Endothelial cell of umbilical vein (primary cell): ENCODE measurements around the gene QDPR. TPM values are rescaled to one million over a fixed set of nuclear protein-coding genes. Genes with fewer than 3 reads are reported as not detected.

ENCODE experiments used
- BruUV-seq: library from RNA; stranded (reverse); fragments of 400-500 nt; replicated peaks from 2 replicates; lab custom pipeline; 2021; lab: Mats Ljungman, UMichigan
- CTCF ChIA-PET: fragments of 300-600, 350-600 bp; sonication (Branson Sonifier 250); formaldehyde crosslinking; loops from one replicate; lab custom pipeline; 2021; ENCODE audit warnings: antibody characterized with exemption, inconsistent platforms; lab: Charles Lee
- POLR2A ChIA-PET: fragments of 300-600, 350-600 bp; sonication (Branson Sonifier 250); formaldehyde crosslinking; loops from one replicate; lab custom pipeline; 2021; ENCODE audit warnings: antibody characterized with exemption, inconsistent platforms; lab: Charles Lee
- DNase-seq: peaks from one replicate; pipeline ENCODE4 v3.0.0-alpha.2; 2011; ENCODE audit warnings: low read depth, low spot score
- FAIRE-seq: peaks from 2 replicates; lab custom pipeline; 2011; peaks lifted over from hg19 to GRCh38; lab: Jason Lieb, UNC
- H2AFZ ChIP-seq: 2 replicates; pipeline ENCODE4 v1.6.0; 2012; ENCODE audit warnings: low read depth, low read length, control low read depth, inconsistent platforms
- H3K27ac ChIP-seq: 2 replicates; pipeline ENCODE4 v1.5.1; 2011; ENCODE audit warnings: low read depth, mild to moderate bottlenecking, control low read depth, low read length, moderate library complexity; ENCODE audit not compliant: insufficient read depth
- H3K27me3 ChIP-seq, 2 experiments: 2 replicates each; pipeline versions ENCODE4 v1.6.0 to v1.6.1; 2011; ENCODE audit warnings: low read length in 2 of 2, mixed read lengths in 1 of 2; ENCODE audit not compliant: control insufficient read depth in 2 of 2, insufficient read depth in 2 of 2
- H3K36me3 ChIP-seq, 2 experiments: 2 replicates in 1 of 2; 3 replicates in 1 of 2; pipeline ENCODE4 v1.5.1; 2011; ENCODE audit warnings: low read length in 2 of 2, mild to moderate bottlenecking in 1 of 2, moderate library complexity in 1 of 2; ENCODE audit not compliant: control insufficient read depth in 2 of 2, insufficient read depth in 2 of 2; ENCODE audit errors: extremely low read depth in 1 of 2
- H3K4me1 ChIP-seq: 3 replicates; pipeline ENCODE4 v1.5.1; 2011; ENCODE audit warnings: mild to moderate bottlenecking, low read length; ENCODE audit not compliant: control insufficient read depth, insufficient read depth; ENCODE audit errors: extremely low read depth
- H3K4me2 ChIP-seq: 2 replicates; pipeline ENCODE4 v1.6.1; 2011; ENCODE audit warnings: low read length, control low read depth, mixed read lengths; ENCODE audit not compliant: insufficient read depth
- H3K4me3 ChIP-seq, 3 experiments: fragments of 200-600 bp in 1 of 3; sonication (generic), shearing (Covaris generic) in 1 of 3; replicated peaks in 1 of 3; 2 replicates each; pipeline ENCODE4 v1.5.1; 2011 to 2016; ENCODE audit warnings: control low read depth in 3 of 3, low read length in 3 of 3, mild to moderate bottlenecking in 2 of 3, inconsistent platforms in 1 of 3, low read depth in 1 of 3, moderate library complexity in 1 of 3; ENCODE audit not compliant: insufficient read depth in 1 of 3
- H3K79me2 ChIP-seq: 2 replicates; pipeline ENCODE4 v1.6.0; 2012; ENCODE audit warnings: low read length, inconsistent platforms; ENCODE audit not compliant: control insufficient read depth, insufficient read depth
- H3K9ac ChIP-seq: replicated peaks from 2 replicates; pipeline ENCODE3; 2011; ENCODE audit warnings: low read length, control low read depth; ENCODE audit not compliant: insufficient read depth; ENCODE audit errors: extremely low read depth
- H3K9me1 ChIP-seq: replicated peaks from 3 replicates; pipeline ENCODE4 v1.6.0; 2011; ENCODE audit warnings: mild to moderate bottlenecking, low read length; ENCODE audit not compliant: control insufficient read depth, insufficient read depth; ENCODE audit errors: extremely low read depth
- H3K9me3 ChIP-seq: replicated peaks from 2 replicates; pipeline ENCODE4 v1.5.1; 2012; ENCODE audit warnings: low read length, inconsistent platforms; ENCODE audit not compliant: control insufficient read depth, insufficient read depth
- H4K20me1 ChIP-seq: replicated peaks from 2 replicates; pipeline ENCODE3; 2011; ENCODE audit warnings: mild to moderate bottlenecking, low read length; ENCODE audit not compliant: control insufficient read depth, insufficient read depth; ENCODE audit errors: extremely low read depth
- CTCF ChIP-seq, 2 donors: IDR thresholded peaks; 1 replicate in 1 of 2; 2 replicates in 1 of 2; pipeline ENCODE4 v1.5.1; 2011; ENCODE audit warnings: low read length in 2 of 2, mild to moderate bottlenecking in 2 of 2, moderate library complexity in 2 of 2, control low read depth in 1 of 2, inconsistent platforms in 1 of 2, low read depth in 1 of 2; ENCODE audit not compliant: insufficient read depth in 1 of 2; ENCODE audit errors: extremely low read depth in 1 of 2
- EZH2 ChIP-seq: IDR thresholded peaks from 2 replicates; pipeline ENCODE4 v1.6.1; 2012; ENCODE audit warnings: borderline replicate concordance, low read depth, mild to moderate bottlenecking, moderate library complexity, low read length, inconsistent platforms; ENCODE audit not compliant: severe bottlenecking
- FOS ChIP-seq: IDR thresholded peaks from 2 replicates; pipeline ENCODE4 v1.6.1; 2011; ENCODE audit warnings: mild to moderate bottlenecking, low read length, moderate library complexity, borderline replicate concordance; ENCODE audit not compliant: insufficient read depth
- GATA2 ChIP-seq: IDR thresholded peaks from 2 replicates; pipeline ENCODE4 v1.7.0; 2011; ENCODE audit warnings: low read depth, mild to moderate bottlenecking, moderate library complexity, mixed read lengths, low read length; ENCODE audit not compliant: insufficient read length, insufficient read depth
- JUN ChIP-seq: IDR thresholded peaks from 2 replicates; pipeline ENCODE4 v1.6.1; 2011; ENCODE audit warnings: borderline replicate concordance, low read depth; ENCODE audit not compliant: insufficient read length, insufficient read depth
- MAX ChIP-seq: IDR thresholded peaks from 2 replicates; pipeline ENCODE4 v1.6.1; 2011; ENCODE audit not compliant: insufficient read depth, insufficient read length
- MYC ChIP-seq: IDR thresholded peaks from one replicate; pipeline ENCODE4 v1.6.1; 2011; ENCODE audit warnings: mild to moderate bottlenecking, low read depth, low read length
- POLR2A ChIP-seq: IDR thresholded peaks from 2 replicates; pipeline ENCODE4 v1.6.1; 2012; ENCODE audit warnings: low read depth, mild to moderate bottlenecking, control low read depth, low read length
- POLR2AphosphoS5 ChIP-seq: IDR thresholded peaks from 2 replicates; pipeline ENCODE4 v1.6.1; 2012; ENCODE audit warnings: low read depth, mild to moderate bottlenecking, control low read depth, low read length, moderate library complexity; ENCODE audit not compliant: insufficient read depth
- dilution Hi-C: fragments of 300-500 bp; cut with MboI; formaldehyde crosslinking; loops from one replicate; pipeline ENCODE4 v1.15.0; 2019; ENCODE audit warnings: low sequenced_read_pairs; ENCODE audit not compliant: extremely low pct_ligation_motif_present
- intact Hi-C: fragments of 100-400 bp; cut with micrococcal nuclease; formaldehyde crosslinking; loops from one replicate; pipeline ENCODE4 v1.10.0; 2022
- polyA plus RNA-seq, 4 experiments: library from polyadenylated mRNA; depleted of rRNA in 3 of 4; stranded (reverse) in 3 of 4; unstranded in 1 of 4; fragments of >200 nt; gene quantifications; 2 replicates each; pipeline versions ENCODE4 v1.2.1 to v1.2.3, GENCODE V29; 2011 to 2012; ENCODE audit warnings: missing spikeins in 1 of 4
- total RNA-seq: library from RNA; stranded (reverse); gene quantifications from 2 replicates; pipeline ENCODE4 v1.2.3, GENCODE V29; 2021

Gene QDPR
- total and polyA plus RNA-seq, 2 donors (not counting 3 experiments of a cell fraction or from before 2014, with no cell fraction given) = 20.5 to 20.9 TPM

- POLR2A ChIA-PET = no interaction called here
- TF ChIP-seq MAX (no peak), POLR2AphosphoS5 (no peak), EZH2 (no peak), MYC (no peak), FOS (no peak), JUN (no peak), POLR2A (no peak), GATA2 (no peak), CTCF (IDR thresholded peaks at IDR 0.05; ENCODE audit: extremely low read depth in 1 of 2, insufficient read depth in 1 of 2, low read depth in 1 of 2, low read length in 2 of 2) (no peak)
- dilution Hi-C loops = no loop called here
- H4K20me1 ChIP-seq = no peaks in the 10 kb centered on the region
- FAIRE-seq = no peak
- H3K4me1 ChIP-seq = no peaks in the 10 kb centered on the region
- no peaks in the 10 kb centered on the region for H3K9me1 ChIP-seq
- DNase-seq = no peak
- no peaks in the 10 kb centered on the region for H3K27me3 ChIP-seq
- CTCF ChIA-PET = no interaction called here
- no peaks in the 10 kb centered on the region for H3K9me3 ChIP-seq
- no peak overlapping the region for H3K9ac ChIP-seq
- no peak overlapping the region for H2AFZ ChIP-seq
- H3K4me2 ChIP-seq = no peak overlapping the region
- H3K27ac ChIP-seq = no peak overlapping the region
- no TSS peak for BruUV-seq
- intact Hi-C loops = no loop called here
- no peaks in the 10 kb centered on the region for H3K36me3 ChIP-seq
- H3K79me2 ChIP-seq = no peaks in the 10 kb centered on the region
- no peak overlapping the region for H3K4me3 ChIP-seq
These were observed 29.2 kb downstream of the QDPR start for GRCh38 chr4:17482716-17483115.
